Measurements from ENCODE around the gene MPO.

Gene MPO

GRCh38 chr17:58262149-58262548, 18.6 kb downstream of the MPO start:
- no peak for DNase-seq

GRCh38 chr17:58254803-58255202, 25.9 kb downstream of the MPO start:
- peak; percentile 9 to 14 for DNase-seq

GRCh38 chr17:58253082-58253481, 27.7 kb downstream of the MPO start:
- no peak for DNase-seq

GRCh38 chr17:58252141-58252540, 28.6 kb downstream of the MPO start:
- peak in 1 of 2 experiments; percentile 9 for DNase-seq

- DNase-seq, result peak in 1 of 2 experiments; percentile 22
Measured at GRCh38 chr17:58250344-58251011, 30.3 kb downstream of the MPO start.

- peak; percentile 87 to 89 for DNase-seq
Measured at GRCh38 chr17:58249270-58250133, 31.2 kb downstream of the MPO start.

- DNase-seq, result no peak
Measured at GRCh38 chr17:58248955-58249269, 31.8 kb downstream of the MPO start.

GRCh38 chr17:58247511-58248363, 33.0 kb downstream of the MPO start:
- DNase-seq, result no peak

- no peak for DNase-seq
Measured at GRCh38 chr17:58246781-58247180, 34.0 kb downstream of the MPO start.

- no peak for DNase-seq
Measured at GRCh38 chr17:58246104-58246740, 34.5 kb downstream of the MPO start.

GRCh38 chr17:58245428-58246103, 35.2 kb downstream of the MPO start:
- no peak for DNase-seq

- no peak for DNase-seq
Measured at GRCh38 chr17:58244963-58245362, 35.8 kb downstream of the MPO start.

- peak; percentile 49 to 59 for DNase-seq
Measured at GRCh38 chr17:58242171-58242784, 38.5 kb downstream of the MPO start.

- no peak for DNase-seq
Measured at GRCh38 chr17:58239987-58240386, 40.7 kb downstream of the MPO start.

GRCh38 chr17:58238147-58238634, 42.5 kb downstream of the MPO start, which contains the start of gene LPO:
Gene LPO, plus strand, starts transcription at chr17:58238584. Its CDS starts 4,396 bp downstream, at chr17:58242980.
- no peak for DNase-seq

- DNase-seq, result no peak
Measured at GRCh38 chr17:58236394-58236793, 44.3 kb downstream of the MPO start.

- DNase-seq, result no peak
Measured at GRCh38 chr17:58235821-58236220, 44.9 kb downstream of the MPO start.

GRCh38 chr17:58234512-58234911, 46.2 kb downstream of the MPO start:
- no peak for DNase-seq

GRCh38 chr17:58233543-58233942, 47.2 kb downstream of the MPO start:
- DNase-seq, result no peak

- DNase-seq, result peak; percentile 41 to 64
Measured at GRCh38 chr17:58232707-58233156, 48.0 kb downstream of the MPO start.

GRCh38 chr17:58231641-58232040, 49.1 kb downstream of the MPO start:
- no peak for DNase-seq
